Karpas-422 (cell line): ENCODE results near the gene NET1. TPM values are rescaled to one million over a fixed set of nuclear protein-coding genes. Genes with fewer than 3 reads are reported as not detected.
"Not testable (repeated sequence)": the region's sequence is repeated elsewhere in the genome, so short reads cannot be mapped to it uniquely, and the experiment has no call there.

Experiments used
- DNase-seq: peaks from one replicate; pipeline ENCODE4 v3.0.0-alpha.2; 2015
- H2AFZ ChIP-seq: fragments of 200-600 bp; sonication (generic); 2 replicates; pipeline ENCODE4 v1.6.1; 2014; ENCODE audit warnings: antibody characterized with exemption, low read length, mixed read lengths
- H3K27ac ChIP-seq: fragments of 200-600 bp; sonication (generic); 2 replicates; pipeline ENCODE4 v1.5.1; 2014; ENCODE audit warnings: mild to moderate bottlenecking, low read length, moderate library complexity
- H3K27me3 ChIP-seq: fragments of 200-600 bp; sonication (generic); 2 replicates; pipeline ENCODE4 v1.6.1; 2014; ENCODE audit warnings: low read length, mixed read lengths
- H3K36me3 ChIP-seq: fragments of 200-600 bp; sonication (generic); 2 replicates; pipeline ENCODE4 v1.6.1; 2014; ENCODE audit warnings: low read length, mixed read lengths; ENCODE audit not compliant: insufficient read depth
- H3K4me1 ChIP-seq: fragments of 200-600 bp; sonication (generic); 2 replicates; pipeline ENCODE4 v1.6.1; 2014; ENCODE audit warnings: mild to moderate bottlenecking, low read length, mixed read lengths
- H3K4me2 ChIP-seq: fragments of 200-600 bp; sonication (generic); 2 replicates; pipeline ENCODE4 v1.6.1; 2014; ENCODE audit warnings: low read length, low read depth, mild to moderate bottlenecking; ENCODE audit not compliant: poor library complexity, severe bottlenecking
- H3K4me3 ChIP-seq: fragments of 200-600 bp; sonication (generic); 2 replicates; pipeline ENCODE4 v1.5.1; 2014; ENCODE audit warnings: mild to moderate bottlenecking, antibody characterized with exemption, low read length, mixed read lengths
- H3K79me2 ChIP-seq: fragments of 200-600 bp; sonication (generic); 2 replicates; pipeline ENCODE4 v1.6.1; 2014; ENCODE audit warnings: mild to moderate bottlenecking, low read length, mixed read lengths
- H3K9ac ChIP-seq: fragments of 200-600 bp; sonication (generic); 2 replicates; pipeline ENCODE4 v1.6.0; 2014; ENCODE audit warnings: low read length
- H3K9me2 ChIP-seq: fragments of 200-600 bp; sonication (generic), shearing (Covaris generic); replicated peaks from 2 replicates; pipeline ENCODE4 v1.6.0; 2014; ENCODE audit warnings: mild to moderate bottlenecking, low read length, moderate library complexity; ENCODE audit not compliant: insufficient read depth
- H3K9me3 ChIP-seq: fragments of 300-700, 200-600 bp; sonication (generic); 2 replicates; pipeline ENCODE4 v1.6.1; 2014; ENCODE audit warnings: low read length, mixed read lengths
- H4K20me1 ChIP-seq: fragments of 200-600 bp; sonication (generic); 2 replicates; pipeline ENCODE4 v1.6.1; 2014; ENCODE audit warnings: mild to moderate bottlenecking, antibody characterized with exemption, low read length, low read depth; ENCODE audit not compliant: insufficient read depth
- total RNA-seq: library from RNA; depleted of rRNA; stranded (reverse); fragments of >200 nt; shearing (Covaris generic); gene quantifications from 2 replicates; pipeline ENCODE4 v1.2.3, GENCODE V29; 2014; ENCODE audit warnings: low replicate concordance

NET1 gene
- total RNA-seq, 1 experiment from 2014 or later, result 37.2 TPM

- DNase-seq, result no peak
- Histone ChIP-seq H3K9ac (no peak within 1 kb of the TSS), H3K4me1 (peaks cover 4% of the 10 kb centered on the region), H3K79me2 (no peaks in the 10 kb centered on the region), H3K4me3 (no peak within 1 kb of the TSS), H3K27me3 (no peaks in the 10 kb centered on the region), H4K20me1 (no peaks in the 10 kb centered on the region), H3K27ac (no peak within 1 kb of the TSS), H3K9me2 (no peaks in the 10 kb centered on the region), H2AFZ (no peak within 1 kb of the TSS), H3K9me3 (no peaks in the 10 kb centered on the region), H3K36me3 (no peaks in the 10 kb centered on the region), H3K4me2 (no peak within 1 kb of the TSS)
These were observed 7.9 kb upstream of the NET1 start, which contains the start of gene TUBAL3 for GRCh38 chr10:5404208-5405041. TUBAL3 (minus strand) TSS chr10:5404828; CDS start chr10:5404792, 36 bp downstream.

GRCh38 chr10:5406918-5407317 lies 5.4 kb upstream of the NET1 start:
- no peak for DNase-seq
- Histone ChIP-seq H3K4me3 (no peak overlapping the region), H3K36me3 (no peaks in the 10 kb centered on the region), H3K9me2 (no peaks in the 10 kb centered on the region), H3K4me2 (no peak overlapping the region), H3K4me1 (peaks cover 7% of the 10 kb centered on the region), H2AFZ (no peak overlapping the region), H3K27me3 (no peaks in the 10 kb centered on the region; the same call in 1 of the 2 replicates), H3K9ac (no peak overlapping the region), H3K79me2 (no peaks in the 10 kb centered on the region), H3K9me3 (0 out of 2 replicates have a peak, but pooled peaks cover 5% of the 10 kb centered on the region), H3K27ac (no peak overlapping the region), H4K20me1 (no peaks in the 10 kb centered on the region)

GRCh38 chr10:5410787-5411186 lies 1.6 kb upstream of the NET1 start:
- H3K27ac ChIP-seq, H2AFZ ChIP-seq, H3K9me2 ChIP-seq, DNase-seq, H3K4me3 ChIP-seq, H3K9ac ChIP-seq, H3K4me2 ChIP-seq, H3K9me3 ChIP-seq, H3K27me3 ChIP-seq, H3K36me3 ChIP-seq, H4K20me1 ChIP-seq: not testable (repeated sequence)
- Histone ChIP-seq H3K4me1 (peaks cover 22% of the 10 kb centered on the region), H3K79me2 (peaks cover 29% of the 10 kb centered on the region)

GRCh38 chr10:5411941-5412276 lies 448 bp upstream of the NET1 start:
- H3K27me3 ChIP-seq, result no peaks in the 10 kb centered on the region; the same call in 1 of the 2 replicates
- H3K9me2 ChIP-seq, result no peaks in the 10 kb centered on the region
- H3K36me3 ChIP-seq, result no peaks in the 10 kb centered on the region
- H4K20me1 ChIP-seq, result no peaks in the 10 kb centered on the region
- peak overlapping the region; percentile 99 for H2AFZ ChIP-seq
- peaks cover 40% of the 10 kb centered on the region for H3K79me2 ChIP-seq
- no peak overlapping the region for H3K27ac ChIP-seq
- peaks cover 9% of the 10 kb centered on the region; the same call in 1 of the 2 replicates for H3K9me3 ChIP-seq
- peak overlapping the region; percentile 97 for H3K4me3 ChIP-seq
- peak overlapping the region; percentile 80 for H3K9ac ChIP-seq
- peak overlapping the region; percentile 91 for H3K4me2 ChIP-seq
- DNase-seq, result no peak
- H3K4me1 ChIP-seq, result peaks cover 22% of the 10 kb centered on the region

GRCh38 chr10:5413012-5413938 lies 918 bp downstream of the NET1 start:
- Histone ChIP-seq H3K79me2 (peaks cover 54% of the 10 kb centered on the region), H3K9me2 (no peaks in the 10 kb centered on the region), H3K36me3 (no peaks in the 10 kb centered on the region), H4K20me1 (no peaks in the 10 kb centered on the region), H3K9me3 (peaks cover 9% of the 10 kb centered on the region), H3K4me1 (peaks cover 22% of the 10 kb centered on the region), H3K4me2 (peak overlapping the region; percentile 91), H3K9ac (peak overlapping the region; percentile 80), H3K4me3 (peak overlapping the region; percentile 97), H3K27ac (no peak overlapping the region), H2AFZ (no peak overlapping the region), H3K27me3 (no peaks in the 10 kb centered on the region; the same call in 1 of the 2 replicates)
- peak; percentile 59 for DNase-seq

GRCh38 chr10:5416981-5417380 lies 4.6 kb downstream of the NET1 start:
- H3K79me2 ChIP-seq, result peaks cover 90% of the 10 kb centered on the region
- no peak overlapping the region for H2AFZ ChIP-seq

GRCh38 chr10:5418584-5418983 lies 6.2 kb downstream of the NET1 start:
- H3K4me1 ChIP-seq, result peaks cover 10% of the 10 kb centered on the region
- H3K36me3 ChIP-seq, result no peaks in the 10 kb centered on the region
- H2AFZ ChIP-seq, result no peak overlapping the region
- peaks cover 99% of the 10 kb centered on the region for H3K79me2 ChIP-seq
- no peak overlapping the region for H3K27ac ChIP-seq
- no peak overlapping the region for H3K9ac ChIP-seq
- H3K9me3 ChIP-seq, result peaks cover 4% of the 10 kb centered on the region
- H3K9me2 ChIP-seq, result no peaks in the 10 kb centered on the region
- no peak overlapping the region for H3K4me2 ChIP-seq
- no peak for DNase-seq
- no peaks in the 10 kb centered on the region for H3K27me3 ChIP-seq
- no peaks in the 10 kb centered on the region for H4K20me1 ChIP-seq
- H3K4me3 ChIP-seq, result no peak overlapping the region

More at GRCh38 chr10:5416981-5417380, 4.6 kb downstream of the NET1 start:
- Histone ChIP-seq H3K9me2 (no peaks in the 10 kb centered on the region), H3K36me3 (no peaks in the 10 kb centered on the region), H3K27ac (no peak overlapping the region), H3K9ac (no peak overlapping the region), H3K9me3 (peaks cover 4% of the 10 kb centered on the region), H3K4me2 (no peak overlapping the region), H3K27me3 (no peaks in the 10 kb centered on the region), H3K4me1 (peaks cover 15% of the 10 kb centered on the region), H4K20me1 (no peaks in the 10 kb centered on the region), H3K4me3 (no peak overlapping the region)
- DNase-seq, result no peak
